ENCODE results near the gene DEFB121.

Gene DEFB121

DNA sequence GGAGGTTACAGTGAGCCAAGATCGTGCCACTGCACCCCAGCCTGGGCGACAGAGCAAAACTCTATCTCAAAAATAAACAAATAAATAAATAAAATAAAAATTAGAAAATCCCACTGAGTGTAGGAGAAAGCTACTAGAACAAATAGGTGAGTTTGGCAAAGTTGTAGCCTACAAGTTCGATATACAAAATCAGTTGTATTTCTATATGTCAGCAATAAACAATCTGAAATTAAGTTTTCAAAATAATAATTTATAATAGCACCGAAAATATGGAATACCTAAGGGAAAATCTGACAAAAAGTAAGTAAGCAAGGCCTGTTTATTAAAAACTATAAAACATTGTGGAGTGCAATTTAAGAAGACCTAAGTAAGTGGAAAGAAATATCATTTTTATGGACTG is 42.7 kb downstream of the DEFB121 start:
- no peak for DNase-seq (ENCODE audit: low read depth)

- DNase-seq (ENCODE audit: low read depth) = no peak
Observed at GRCh38 chr20:31355981-31356380, 50.0 kb downstream of the DEFB121 start.
